Liver (tissue), 9 donors: ENCODE measurements around the gene AFF2. TPM values are rescaled to one million over a fixed set of nuclear protein-coding genes. Genes with fewer than 3 reads are reported as not detected.

Source experiments
- DNase-seq: peaks from one replicate; pipeline ENCODE4 v3.0.0-alpha.2; 2017; ENCODE audit warnings: low spot score
- H3K27ac ChIP-seq, 2 donors: one replicate each; pipeline ENCODE4 v1.7.0; 2013; ENCODE audit warnings: inconsistent platforms in 2 of 2, low read length in 2 of 2, control low read depth in 1 of 2, low read depth in 1 of 2, mild to moderate bottlenecking in 1 of 2
- H3K27me3 ChIP-seq, 4 donors: one replicate each; pipeline versions ENCODE4 v1.6.1 to v1.7.0; 2013; ENCODE audit warnings: low read length in 3 of 4, inconsistent platforms in 1 of 4, mild to moderate bottlenecking in 1 of 4, moderate library complexity in 1 of 4; ENCODE audit not compliant: control insufficient read depth in 4 of 4, insufficient read depth in 4 of 4
- H3K36me3 ChIP-seq, 4 donors: one replicate each; pipeline versions ENCODE4 v1.6.1 to v1.7.0; 2013; ENCODE audit warnings: low read length in 3 of 4, mild to moderate bottlenecking in 3 of 4, low read depth in 1 of 4, moderate library complexity in 1 of 4; ENCODE audit not compliant: control insufficient read depth in 4 of 4, insufficient read depth in 3 of 4
- H3K4me1 ChIP-seq, 4 donors: one replicate each; pipeline versions ENCODE4 v1.6.1 to v1.7.0; 2013; ENCODE audit warnings: low read length in 3 of 4, mild to moderate bottlenecking in 3 of 4, moderate library complexity in 1 of 4; ENCODE audit not compliant: control insufficient read depth in 4 of 4, insufficient read depth in 4 of 4
- H3K4me3 ChIP-seq, 3 donors: one replicate each; pipeline versions ENCODE4 v1.6.1 to v1.7.0; 2013; ENCODE audit warnings: low read length in 3 of 3, control low read depth in 1 of 3, low read depth in 1 of 3, mild to moderate bottlenecking in 1 of 3
- H3K9ac ChIP-seq, 2 donors: one replicate each; pipeline ENCODE4 v1.7.0; 2013; ENCODE audit warnings: low read length in 2 of 2, mild to moderate bottlenecking in 2 of 2, moderate library complexity in 2 of 2, control low read depth in 1 of 2, low read depth in 1 of 2
- H3K9me3 ChIP-seq, 4 donors: one replicate each; pipeline versions ENCODE4 v1.6.1 to v1.7.0; 2013; ENCODE audit warnings: low read length in 3 of 4; ENCODE audit not compliant: control insufficient read depth in 4 of 4
- ATF3 ChIP-seq: IDR thresholded peaks from 2 replicates; pipeline ENCODE4 v1.6.1; 2016; ENCODE audit warnings: antibody characterized with exemption
- CTCF ChIP-seq: fragments of 150-350 bp; IDR thresholded peaks from 2 replicates; pipeline ENCODE4 v1.5.1; 2017; ENCODE audit warnings: improper control_type of control experiment, low read depth, low read length; ENCODE audit not compliant: missing input control
- EGR1 ChIP-seq, 2 donors: IDR thresholded peaks; 2 replicates each; pipeline ENCODE4 v1.6.1; 2016 to 2018; ENCODE audit warnings: antibody characterized with exemption in 2 of 2, low read depth in 2 of 2
- FOXA2 ChIP-seq: IDR thresholded peaks from 2 replicates; pipeline ENCODE4 v1.6.1; 2016; ENCODE audit warnings: antibody characterized with exemption
- GABPA ChIP-seq, 2 donors: IDR thresholded peaks in 1 of 2; conservative IDR thresholded peaks in 1 of 2; 2 replicates each; pipeline ENCODE4 v1.6.1; 2016; ENCODE audit warnings: antibody characterized with exemption in 2 of 2, mild to moderate bottlenecking in 1 of 2, moderate library complexity in 1 of 2
- HNF4G ChIP-seq: IDR thresholded peaks from 2 replicates; pipeline ENCODE4 v1.6.1; 2016; ENCODE audit warnings: antibody characterized with exemption
- JUND ChIP-seq, 2 donors: IDR thresholded peaks; 2 replicates each; pipeline ENCODE4 v1.6.1; 2016; ENCODE audit warnings: antibody characterized with exemption in 2 of 2
- NR2F2 ChIP-seq: IDR thresholded peaks from 2 replicates; pipeline ENCODE4 v1.6.1; 2016; ENCODE audit warnings: antibody characterized with exemption
- RAD21 ChIP-seq, 2 donors: IDR thresholded peaks; 2 replicates each; pipeline ENCODE4 v1.6.1; 2016; ENCODE audit warnings: antibody characterized with exemption in 2 of 2, mild to moderate bottlenecking in 2 of 2
- REST ChIP-seq: IDR thresholded peaks from 2 replicates; pipeline ENCODE4 v1.6.1; 2016; ENCODE audit warnings: antibody characterized with exemption, mild to moderate bottlenecking
- RXRA ChIP-seq, 2 donors: IDR thresholded peaks; 2 replicates each; pipeline ENCODE4 v1.6.1; 2017 to 2018; ENCODE audit warnings: antibody characterized with exemption in 2 of 2, mild to moderate bottlenecking in 1 of 2
- SP1 ChIP-seq: IDR thresholded peaks from 2 replicates; pipeline ENCODE4 v1.6.1; 2018; ENCODE audit warnings: antibody characterized with exemption, mild to moderate bottlenecking
- TAF1 ChIP-seq: conservative IDR thresholded peaks from 2 replicates; pipeline ENCODE4 v1.6.1; 2016; ENCODE audit warnings: antibody characterized with exemption, mild to moderate bottlenecking
- YY1 ChIP-seq: IDR thresholded peaks from 2 replicates; pipeline ENCODE4 v1.6.1; 2016; ENCODE audit warnings: antibody characterized with exemption, mild to moderate bottlenecking
- WGBS: extraction: QIAGEN DNeasy Blood & Tissue Kit; methylation state at CpG from one replicate; pipeline ENCODE4 v1.1.7; 2013; 5-methylcytosine and 5-hydroxymethylcytosine counted together
- polyA plus RNA-seq, 2 donors: library from polyadenylated mRNA; stranded (reverse) in 1 of 2; unstranded in 1 of 2; fragments of 200-250 nt in 1 of 2; fragments of >200 nt in 1 of 2; fragmentation: Nextera tagmentation in 1 of 2; extraction: Ambion mirVana in 1 of 2; gene quantifications; one replicate each; pipeline versions ENCODE4 v1.2.1 to v1.2.3, GENCODE V29; 2013 to 2015
- total RNA-seq, 2 donors: library from RNA; depleted of rRNA; stranded (reverse); fragments of >200 nt; gene quantifications; one replicate each; pipeline ENCODE4 v1.2.3, GENCODE V29; 2014
- TF ChIP-seq, protein P1 (sequence below): IDR thresholded peaks from 2 replicates; pipeline ENCODE4 v1.6.1; 2016; ENCODE audit warnings: antibody characterized with exemption
- donor health status: healthy.
- donor health status: healthy.
- donor health status: healthy.
- donor health status: healthy.
- donor health status: healthy.

The AFF2 gene
- total and polyA plus RNA-seq, 4 donors = 0.01 to 1.6 (median 0.50) TPM; not detected in 1

GRCh38 chrX:149003863-149004660 lies 503.6 kb downstream of the AFF2 start (continued):
- TF ChIP-seq CTCF (no peak), FOXA2 (no peak), RXRA (IDR thresholded peaks at IDR 0.05) (no peak), EGR1 (IDR thresholded peaks at IDR 0.05; ENCODE audit: low read depth in 2 of 2) (no peak), RAD21 (IDR thresholded peaks at IDR 0.05) (no peak), SP1 (no peak), GABPA (IDR thresholded peaks at IDR 0.05 in 1 of 2, conservative IDR thresholded peaks at IDR 0.05 in 1 of 2) (no peak)
- TF ChIP-seq, protein P1, sequence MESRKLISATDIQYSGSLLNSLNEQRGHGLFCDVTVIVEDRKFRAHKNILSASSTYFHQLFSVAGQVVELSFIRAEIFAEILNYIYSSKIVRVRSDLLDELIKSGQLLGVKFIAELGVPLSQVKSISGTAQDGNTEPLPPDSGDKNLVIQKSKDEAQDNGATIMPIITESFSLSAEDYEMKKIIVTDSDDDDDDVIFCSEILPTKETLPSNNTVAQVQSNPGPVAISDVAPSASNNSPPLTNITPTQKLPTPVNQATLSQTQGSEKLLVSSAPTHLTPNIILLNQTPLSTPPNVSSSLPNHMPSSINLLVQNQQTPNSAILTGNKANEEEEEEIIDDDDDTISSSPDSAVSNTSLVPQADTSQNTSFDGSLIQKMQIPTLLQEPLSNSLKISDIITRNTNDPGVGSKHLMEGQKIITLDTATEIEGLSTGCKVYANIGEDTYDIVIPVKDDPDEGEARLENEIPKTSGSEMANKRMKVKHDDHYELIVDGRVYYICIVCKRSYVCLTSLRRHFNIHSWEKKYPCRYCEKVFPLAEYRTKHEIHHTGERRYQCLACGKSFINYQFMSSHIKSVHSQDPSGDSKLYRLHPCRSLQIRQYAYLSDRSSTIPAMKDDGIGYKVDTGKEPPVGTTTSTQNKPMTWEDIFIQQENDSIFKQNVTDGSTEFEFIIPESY = no peak

- H3K4me1 ChIP-seq = no peaks in the 10 kb centered on the region
- no peaks in the 10 kb centered on the region for H3K27me3 ChIP-seq
- no peak for DNase-seq
- 57% methylated on average over 2 of the region's 2 CpGs for WGBS
- TF ChIP-seq, protein P1 = no peak
- TF ChIP-seq EGR1 (IDR thresholded peaks at IDR 0.05; ENCODE audit: low read depth in 2 of 2) (no peak), SP1 (no peak), CTCF (no peak), TAF1 (no peak), NR2F2 (no peak), RAD21 (IDR thresholded peaks at IDR 0.05) (no peak), GABPA (IDR thresholded peaks at IDR 0.05 in 1 of 2, conservative IDR thresholded peaks at IDR 0.05 in 1 of 2) (no peak), RXRA (IDR thresholded peaks at IDR 0.05) (no peak), HNF4G (no peak), ATF3 (no peak), REST (no peak), YY1 (no peak), JUND (IDR thresholded peaks at IDR 0.05) (no peak), FOXA2 (no peak)
- H3K36me3 ChIP-seq = no peaks in the 10 kb centered on the region
- no peak overlapping the region for H3K9ac ChIP-seq
- no peak overlapping the region for H3K27ac ChIP-seq
- no peak overlapping the region for H3K4me3 ChIP-seq
- no peaks in the 10 kb centered on the region for H3K9me3 ChIP-seq
Observed at GRCh38 chrX:149004936-149005335, 504.5 kb downstream of the AFF2 start.
